Hematopoietic multipotent progenitor cell (in vitro differentiated cells): ENCODE data around the gene SDS. TPM values are rescaled to one million over a fixed set of nuclear protein-coding genes. Genes with fewer than 3 reads are reported as not detected.

Source experiments
- DNase-seq, 3 donors: peaks; one replicate each; pipeline ENCODE4 v3.0.0-alpha.2; 2011 to 2015; ENCODE audit warnings: low read depth in 2 of 3, low spot score in 2 of 3
- total RNA-seq: library from RNA; depleted of rRNA; stranded (reverse); fragments of >200 nt; gene quantifications from one replicate; pipeline ENCODE4 v1.2.3, GENCODE V29; 2012

SDS gene
- total RNA-seq, 1 donor = not detected

DNA sequence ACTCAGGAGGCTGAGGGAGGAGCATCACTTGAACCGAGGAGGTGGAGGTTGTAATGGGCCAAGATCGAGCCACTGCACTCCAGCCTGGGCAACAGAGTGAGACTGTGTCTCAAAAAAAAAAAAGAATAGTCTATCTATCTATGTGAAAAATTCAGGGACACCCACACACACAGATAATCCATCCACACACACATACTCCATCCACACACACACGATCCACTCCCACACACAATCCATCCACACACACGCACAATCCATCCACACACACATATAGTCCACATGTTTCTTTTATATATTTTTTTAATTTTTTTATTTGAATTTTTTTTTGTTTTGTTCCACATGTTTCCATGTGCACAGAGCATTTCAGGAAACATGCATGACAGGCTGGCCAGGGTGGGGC lies 3.3 kb downstream of the SDS start:
- DNase-seq = no peak

DNA sequence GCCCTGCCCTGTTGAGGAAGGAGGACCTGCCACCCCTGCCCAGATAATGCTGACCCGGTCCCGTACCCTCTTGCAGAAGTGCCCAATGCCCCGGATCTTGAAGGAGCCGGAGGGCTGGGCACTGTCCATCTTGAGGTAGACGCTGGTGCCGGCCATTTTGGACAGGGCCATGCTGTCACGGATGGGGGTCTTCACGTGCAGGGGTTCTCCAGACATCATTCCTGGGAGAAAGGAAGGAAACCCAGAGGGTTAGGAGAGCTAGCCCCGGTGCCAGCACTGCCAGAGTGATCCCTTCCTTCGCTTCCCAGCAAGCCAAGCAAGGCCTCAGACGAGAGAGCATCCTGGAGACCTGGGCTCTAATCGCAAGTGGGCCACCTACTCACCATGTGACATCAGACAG lies 4.2 kb downstream of the SDS start:
- DNase-seq = no peak

DNA sequence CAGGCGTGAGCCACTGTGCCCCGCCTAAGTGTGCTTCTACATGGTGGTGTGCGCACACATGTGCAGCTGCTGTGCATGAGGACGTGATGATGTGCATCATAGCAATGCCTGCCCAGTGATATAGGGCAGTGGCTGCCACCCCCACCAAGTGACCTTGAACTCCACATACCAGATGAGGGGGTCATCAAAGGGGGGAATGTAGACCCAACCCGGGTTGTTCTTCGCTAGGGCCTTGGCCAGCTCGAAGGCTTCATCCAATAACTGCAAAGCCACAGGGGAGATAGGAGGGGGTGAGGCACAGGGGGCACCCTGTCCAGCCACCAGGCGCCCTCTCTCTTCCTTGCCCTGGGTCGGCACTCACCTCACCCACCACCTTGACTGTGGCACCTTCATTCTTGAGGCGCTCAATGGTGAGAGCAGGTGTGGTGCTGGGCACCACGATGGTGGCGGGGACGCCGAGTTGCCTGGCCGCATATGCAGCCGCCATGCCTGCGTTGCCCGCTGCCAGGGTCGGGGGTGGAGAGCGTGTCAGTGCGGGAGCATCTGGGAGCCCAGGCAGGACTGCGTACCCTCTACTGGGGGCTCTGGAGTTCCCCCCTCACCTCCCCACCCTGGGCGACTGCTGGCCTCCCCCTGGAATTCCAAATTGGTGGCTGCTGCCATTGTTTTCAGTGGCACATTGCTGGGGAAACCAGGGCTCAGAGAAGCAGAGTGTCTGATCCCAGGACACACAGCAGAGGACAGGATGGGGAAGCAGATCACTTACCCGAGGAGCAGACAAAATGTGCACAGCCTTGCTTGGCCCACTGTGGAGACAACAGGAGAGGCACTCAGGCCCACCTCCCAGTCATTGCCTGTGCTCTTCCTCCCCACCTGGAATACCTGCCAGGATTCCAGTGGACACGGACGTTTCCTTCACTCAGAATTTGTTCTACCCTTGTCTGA lies 5.1 kb downstream of the SDS start:
- no peak for DNase-seq

DNA sequence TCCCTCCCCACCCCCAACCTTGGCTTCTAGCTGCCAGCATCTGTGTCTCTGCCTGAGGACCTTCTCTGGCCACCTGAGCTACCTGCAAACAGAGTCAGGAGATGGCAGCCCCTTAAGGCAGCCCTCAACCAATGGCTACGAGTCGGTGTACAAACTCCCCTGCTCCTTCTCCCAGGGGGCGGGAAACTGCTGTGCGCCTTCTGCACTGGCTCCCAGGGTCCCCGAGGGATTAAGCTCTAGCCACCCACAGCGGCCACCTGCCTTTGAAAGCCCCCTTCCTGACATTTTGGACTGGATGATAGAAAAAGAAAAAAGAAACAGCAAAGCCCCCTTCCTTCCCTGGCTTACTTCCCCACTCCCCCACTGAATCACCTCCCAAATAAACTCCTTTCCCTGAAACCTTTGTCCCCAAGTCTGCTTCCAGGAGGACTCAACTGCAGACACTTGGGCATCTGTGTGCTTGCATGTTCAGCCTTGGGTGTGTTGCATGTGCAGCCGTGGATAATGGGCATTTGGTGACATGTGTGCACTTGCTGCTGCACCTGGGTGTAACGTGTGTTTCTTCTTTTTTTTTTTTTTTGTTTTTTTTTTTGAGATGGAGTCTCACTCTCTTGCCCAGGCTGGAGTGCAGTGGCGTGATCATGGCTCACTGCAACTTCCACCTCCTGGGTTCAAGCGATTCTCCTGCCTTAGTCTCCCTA lies 6.0 kb downstream of the SDS start:
- DNase-seq = no peak

DNA sequence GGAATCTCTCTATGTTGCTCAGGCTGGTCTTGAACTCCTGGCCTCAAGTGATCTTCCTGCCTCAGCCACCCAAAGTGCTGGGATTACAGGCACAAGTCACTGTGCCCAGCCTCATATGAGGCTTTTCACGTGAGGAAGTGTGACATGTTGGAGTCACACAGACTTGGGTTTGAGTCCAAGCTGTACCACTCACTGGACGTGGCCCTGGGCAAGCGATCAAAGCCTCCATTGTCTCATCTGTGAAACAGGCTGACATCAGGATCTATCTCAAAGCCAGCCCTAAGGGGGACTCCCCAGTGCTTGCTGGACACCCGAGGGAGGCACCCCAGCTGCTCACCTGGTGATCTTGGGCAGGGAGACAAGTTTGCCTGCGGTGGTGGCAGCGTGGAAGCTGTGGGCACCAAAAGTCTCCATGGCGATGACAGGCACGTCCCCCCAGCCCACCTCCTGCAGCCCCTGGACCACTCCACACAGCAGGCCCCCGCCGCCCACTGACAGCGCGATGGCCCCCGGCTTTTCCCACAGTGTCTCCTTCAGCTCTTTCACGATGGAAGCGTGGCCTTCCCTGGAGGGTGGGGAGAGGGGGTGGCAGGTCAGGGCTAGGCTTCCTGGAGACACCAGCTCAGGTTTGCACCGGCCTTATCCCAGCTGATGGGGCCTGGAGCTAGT lies 6.7 kb downstream of the SDS start:
- DNase-seq = no peak

DNA sequence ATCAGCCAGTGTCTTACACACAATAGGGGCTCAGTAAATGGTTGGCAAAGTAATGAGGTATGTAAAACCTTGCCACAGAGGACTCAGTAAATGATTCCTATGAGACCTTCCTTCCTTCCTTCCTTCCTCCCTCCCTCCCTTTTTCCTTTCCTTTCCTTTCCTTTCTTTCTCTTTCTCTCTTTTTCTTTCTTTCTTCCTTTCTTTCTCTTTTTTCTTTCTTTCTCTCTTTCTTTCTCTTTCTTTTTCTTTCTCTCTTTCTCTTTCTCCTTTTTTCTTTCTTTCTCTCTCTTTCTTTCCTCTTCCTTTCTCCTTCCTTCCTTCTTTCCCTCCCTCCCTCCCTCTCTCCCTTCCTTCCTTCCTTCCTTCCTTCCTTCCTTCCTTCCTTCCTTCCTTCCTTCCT lies 7.5 kb downstream of the SDS start:
- no peak for DNase-seq

DNA sequence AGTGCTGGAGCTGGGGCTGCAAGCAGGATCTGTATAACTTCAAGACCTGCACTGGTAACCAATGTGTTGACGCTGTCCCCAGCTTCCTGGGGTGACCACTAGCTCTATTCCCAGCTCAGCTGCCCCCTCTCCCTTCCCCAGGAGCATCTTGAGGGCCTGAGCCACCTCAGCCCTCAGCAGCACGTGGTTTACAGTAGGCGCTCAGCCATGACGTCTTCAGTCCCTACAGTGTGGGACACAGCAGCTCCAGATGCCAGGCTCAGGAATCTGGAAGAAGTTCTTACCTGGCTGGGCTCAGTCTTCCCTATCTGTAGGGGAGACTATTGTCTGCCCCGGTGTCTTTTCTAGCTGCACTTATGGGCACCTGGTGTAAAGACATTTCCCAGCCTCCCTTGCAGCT lies 8.6 kb downstream of the SDS start:
- DNase-seq = no peak

DNA sequence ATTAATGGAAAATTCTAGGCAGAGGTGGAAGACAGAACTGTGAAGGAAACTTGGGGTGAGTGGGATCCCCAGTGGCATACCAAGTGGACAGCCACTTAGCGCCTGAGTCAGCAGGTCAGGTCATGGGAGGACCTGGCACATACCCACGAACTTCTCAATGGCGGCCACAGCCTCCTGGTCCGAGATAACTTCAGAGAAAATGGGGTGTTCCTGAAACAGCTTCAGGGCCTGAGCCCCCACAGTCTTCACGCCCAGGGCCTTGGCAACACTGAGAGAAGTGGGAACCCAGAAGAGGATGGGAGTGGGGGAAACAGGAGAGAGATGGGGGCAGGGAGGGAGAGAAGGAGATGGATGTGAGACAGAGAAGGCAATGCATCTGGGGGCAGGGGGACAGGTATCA lies 9.9 kb downstream of the SDS start:
- no peak for DNase-seq

DNA sequence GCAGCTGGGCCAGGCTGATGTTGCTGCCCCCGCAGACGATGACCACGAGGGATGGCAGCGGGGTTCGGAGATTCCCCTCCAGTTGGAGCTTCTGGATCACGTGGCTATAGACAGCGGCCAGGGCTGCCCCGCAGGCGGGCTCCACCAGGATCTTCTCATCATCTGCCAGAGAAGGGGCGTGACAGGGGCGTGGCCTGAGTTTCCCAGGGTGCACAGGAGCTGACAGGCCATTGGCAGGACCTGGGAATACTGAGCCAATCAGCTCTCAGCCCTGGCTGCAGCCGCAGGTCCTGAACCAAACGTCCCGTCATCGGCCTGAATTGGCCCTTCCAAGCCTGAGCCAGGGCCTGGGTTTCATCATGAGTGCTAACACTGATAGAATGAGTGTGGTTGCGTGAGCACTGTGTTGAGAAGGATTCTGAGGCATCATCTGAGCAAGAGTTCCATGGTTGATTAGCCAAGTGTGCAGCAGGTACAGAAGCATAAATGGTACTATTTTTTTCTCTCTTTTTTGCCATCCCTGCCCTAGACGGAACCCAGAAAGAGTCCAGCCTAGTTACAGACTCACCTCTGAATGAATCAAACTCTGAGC lies 10.6 kb downstream of the SDS start:
- no peak for DNase-seq

DNA sequence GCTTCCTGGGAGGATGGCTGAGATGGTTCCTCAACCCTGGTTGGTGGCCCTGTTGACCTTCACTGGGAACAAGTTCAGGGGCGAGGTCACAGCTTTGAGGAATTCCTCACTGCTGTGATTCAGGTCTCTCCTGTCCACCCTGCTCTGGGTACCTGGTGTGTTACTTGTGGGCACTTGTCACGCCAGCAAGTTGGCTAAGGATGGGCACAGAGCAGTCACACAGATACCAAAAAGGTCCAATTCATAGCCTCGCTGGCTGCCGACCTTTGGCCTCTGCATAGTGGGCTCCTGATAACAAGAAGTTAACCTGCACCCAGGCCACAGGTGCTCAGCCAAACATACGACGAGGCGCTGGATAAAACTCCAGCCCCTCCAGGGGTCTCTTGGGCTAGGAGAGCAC lies 11.2 kb downstream of the SDS start:
- DNase-seq = no peak

DNA sequence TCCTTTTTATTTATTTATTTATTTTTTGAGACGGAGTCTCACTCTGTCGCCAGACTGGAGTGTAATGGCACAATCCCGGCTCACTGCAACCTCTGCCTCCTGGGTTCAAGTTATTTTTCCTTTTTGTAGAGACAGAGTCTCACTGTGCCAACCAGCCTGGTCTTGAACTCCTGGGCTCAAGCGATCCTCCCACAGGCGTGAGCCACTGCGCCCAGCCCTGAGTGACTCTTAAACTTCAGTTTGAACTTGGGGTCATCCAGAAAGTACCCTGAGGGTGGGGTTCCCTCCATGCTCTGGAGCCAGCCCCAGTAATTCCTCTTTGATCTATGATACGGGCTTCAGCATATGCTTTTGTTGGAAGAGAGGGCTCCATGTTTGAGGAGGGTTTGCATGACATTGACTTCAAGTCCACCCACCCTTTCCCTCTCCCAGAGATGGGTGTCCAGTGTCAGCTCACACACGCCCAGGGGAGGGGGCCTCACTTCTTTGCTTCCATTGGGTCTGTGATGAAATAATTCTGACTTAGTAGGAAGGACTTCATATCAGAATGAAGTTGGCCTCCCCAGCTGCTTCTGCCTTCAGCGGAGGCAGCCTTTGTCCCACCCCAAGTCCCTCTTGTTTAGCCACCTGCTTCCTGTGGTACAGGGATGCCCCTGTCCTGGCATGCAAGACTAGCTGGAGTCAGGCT lies 11.9 kb downstream of the SDS start:
- no peak for DNase-seq

DNA sequence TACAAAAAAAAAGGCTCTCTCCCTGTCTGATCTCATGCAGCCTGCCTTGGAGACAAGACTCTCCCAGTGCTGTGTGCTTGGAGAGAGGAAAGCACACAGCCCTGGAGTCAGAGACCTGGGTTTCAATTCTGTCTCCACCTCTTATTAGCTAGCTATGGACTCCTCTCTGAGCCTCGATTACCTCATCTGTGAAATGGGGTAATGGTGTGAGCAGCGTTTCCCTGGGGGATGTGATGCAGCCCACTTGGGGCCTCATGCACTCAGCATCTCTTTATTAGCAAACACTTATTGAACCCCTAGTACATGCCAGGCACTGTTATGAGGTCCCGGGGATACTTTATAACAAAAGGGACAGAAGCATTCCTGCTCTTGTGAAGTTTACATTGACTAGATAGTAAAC lies 12.5 kb downstream of the SDS start:
- DNase-seq = no peak

DNA sequence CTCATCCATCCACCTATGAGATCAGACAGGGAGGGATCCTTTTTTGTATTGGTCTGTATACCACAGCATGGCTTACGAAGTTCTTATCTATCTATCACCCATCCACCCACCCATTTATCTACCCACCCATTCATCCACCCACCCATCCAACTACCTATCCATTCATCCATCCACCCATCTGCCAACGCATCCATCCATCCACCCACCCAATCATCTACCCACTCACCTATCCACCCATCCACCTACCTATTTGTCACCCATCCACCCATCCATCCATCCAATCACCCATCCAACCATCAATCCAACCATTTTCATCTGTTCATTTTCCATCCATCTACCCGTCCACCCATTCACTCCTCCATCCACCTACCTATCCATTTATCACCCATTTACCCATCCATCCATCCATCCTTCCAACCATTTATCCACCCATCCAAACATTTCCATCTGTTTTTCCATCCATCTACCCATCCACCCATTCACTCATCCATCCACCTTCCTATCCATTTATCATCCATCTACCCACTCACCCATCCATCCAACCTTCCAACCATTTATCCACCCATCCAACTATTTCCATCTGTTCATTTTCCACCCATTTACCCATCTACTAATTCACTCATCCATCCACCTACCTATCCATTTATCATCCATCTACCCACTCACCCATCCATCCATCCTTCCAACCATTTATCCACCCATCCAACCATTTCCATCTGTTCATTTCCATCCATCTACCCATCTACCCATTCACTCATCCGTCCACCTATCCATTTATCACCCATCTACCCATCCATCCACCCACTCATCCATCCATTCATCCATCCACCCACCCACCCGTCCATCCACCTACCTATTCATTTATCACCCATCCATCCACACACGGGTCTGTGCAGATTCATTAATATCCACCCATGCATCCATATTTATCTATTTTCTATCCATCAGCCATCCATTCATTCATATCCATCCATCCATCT lies 13.3 kb downstream of the SDS start:
- no peak for DNase-seq

DNA sequence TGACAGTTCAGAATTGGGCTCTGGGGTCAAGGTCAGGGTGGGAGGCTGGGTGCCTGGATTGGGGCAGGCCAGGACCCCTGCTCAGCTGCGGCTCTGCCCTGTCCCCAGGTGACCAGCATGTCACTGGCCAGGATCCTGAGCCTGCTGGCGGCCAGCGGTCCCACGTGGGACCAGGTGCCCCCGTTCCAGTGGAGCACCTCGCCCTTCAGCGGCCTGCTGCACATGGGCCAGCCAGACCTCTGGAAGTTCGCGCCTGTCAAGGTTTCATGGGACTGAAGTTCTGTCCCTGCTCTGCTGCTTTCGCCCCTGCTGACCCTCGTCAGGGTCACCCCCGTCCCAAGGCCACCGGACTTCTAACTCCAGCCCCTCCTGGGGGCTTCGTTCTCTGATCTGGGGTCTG lies 15.3 kb downstream of the SDS start:
- DNase-seq = no peak

DNA sequence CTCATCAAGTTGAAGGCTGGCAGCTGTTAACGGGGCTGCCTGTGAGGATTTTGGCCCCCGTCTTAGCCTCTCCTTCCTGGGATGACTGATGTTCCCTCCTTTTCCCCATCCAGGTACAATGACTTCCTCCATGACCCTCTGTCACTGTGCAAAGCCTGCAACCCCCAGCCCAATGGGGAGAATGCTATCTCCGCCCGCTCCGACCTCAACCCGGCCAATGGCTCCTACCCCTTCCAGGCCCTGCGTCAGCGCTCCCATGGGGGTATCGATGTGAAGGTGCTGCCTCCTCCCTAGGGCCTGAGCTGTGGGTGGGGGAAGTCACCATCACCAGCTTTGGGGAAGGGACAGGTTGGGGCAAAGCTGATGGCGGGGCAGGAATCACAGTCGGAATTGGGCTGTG lies 16.1 kb downstream of the SDS start:
- no peak for DNase-seq

DNA sequence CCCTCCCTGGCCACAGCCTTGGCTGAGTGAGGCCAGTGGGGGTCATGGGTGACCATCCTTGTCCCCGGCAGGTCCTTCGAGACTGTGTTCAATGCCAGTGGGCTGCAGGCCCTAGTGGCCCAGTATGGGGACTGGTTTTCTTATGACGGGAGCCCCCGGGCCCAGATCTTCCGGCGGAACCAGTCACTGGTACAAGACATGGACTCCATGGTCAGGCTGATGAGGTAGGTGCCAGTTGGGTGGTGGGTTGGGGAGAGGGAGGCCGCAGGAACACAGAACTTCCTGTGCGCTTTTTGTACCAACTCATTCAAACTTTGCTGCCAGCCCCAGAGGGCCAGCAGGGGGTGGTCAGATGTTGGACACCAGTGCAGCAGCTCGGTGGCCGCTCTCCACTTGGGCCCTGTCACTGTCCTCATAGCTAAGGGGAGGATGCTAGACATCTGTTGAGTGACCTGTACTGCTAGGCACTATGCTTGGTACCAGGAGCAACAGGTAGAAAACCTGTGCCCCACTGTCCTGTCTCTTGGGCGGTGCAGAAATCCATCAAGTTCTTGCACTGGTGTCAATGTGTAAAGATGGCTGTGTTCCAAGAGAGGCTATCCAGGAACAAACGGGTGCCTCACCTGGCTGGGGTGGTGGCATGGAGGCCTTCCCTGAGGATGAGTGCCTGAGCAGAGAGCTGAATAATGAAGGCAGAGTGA lies 16.7 kb downstream of the SDS start:
- no peak for DNase-seq

DNA sequence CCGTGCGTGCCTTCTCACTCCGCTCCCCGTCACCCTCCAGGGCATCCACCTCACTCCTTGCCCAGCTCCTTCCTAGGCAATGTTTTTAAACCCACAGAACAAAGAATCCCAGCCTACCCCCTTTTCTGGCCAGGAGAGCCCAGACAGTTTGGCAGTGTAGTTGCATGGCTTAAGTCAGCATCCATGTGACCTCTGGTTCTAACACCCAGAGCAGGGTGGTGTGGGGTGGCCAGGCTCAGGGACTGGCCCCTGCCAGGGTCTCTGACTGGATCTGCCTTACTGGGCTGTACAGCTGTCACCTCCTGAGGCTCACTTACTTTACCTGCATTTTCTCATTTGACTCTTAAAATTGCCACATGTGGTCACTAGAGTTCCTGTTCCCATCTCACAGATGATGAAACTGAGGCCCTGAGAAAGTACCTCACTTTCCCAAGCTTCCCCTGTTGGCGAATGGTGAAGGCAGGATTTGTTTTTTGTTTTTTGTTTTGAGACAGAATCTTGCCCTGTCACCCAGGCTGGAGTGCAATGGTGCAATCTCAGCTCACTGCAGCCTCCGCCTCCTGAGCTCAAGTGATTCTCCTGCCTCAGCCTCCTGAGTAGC lies 18.3 kb downstream of the SDS start:
- no peak for DNase-seq

DNA sequence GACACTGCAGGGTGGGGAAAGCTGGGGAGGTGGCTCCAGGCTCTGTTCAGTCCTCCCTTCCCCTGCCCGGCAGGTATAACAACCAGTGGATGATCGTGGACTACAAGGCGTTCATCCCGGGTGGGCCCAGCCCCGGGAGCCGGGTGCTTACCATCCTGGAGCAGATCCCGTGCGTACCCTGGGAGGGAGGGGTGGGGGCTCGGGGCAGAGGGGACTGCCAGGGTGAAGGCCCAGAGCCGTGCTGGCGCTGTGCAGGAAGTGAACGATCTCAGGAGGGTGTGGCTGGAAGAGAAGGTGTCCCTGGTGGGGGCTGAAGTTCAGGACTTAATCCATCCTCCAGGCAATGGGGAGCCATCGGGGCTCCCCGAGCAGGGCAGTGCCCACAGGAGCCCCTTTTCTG lies 18.9 kb downstream of the SDS start:
- DNase-seq = no peak

DNA sequence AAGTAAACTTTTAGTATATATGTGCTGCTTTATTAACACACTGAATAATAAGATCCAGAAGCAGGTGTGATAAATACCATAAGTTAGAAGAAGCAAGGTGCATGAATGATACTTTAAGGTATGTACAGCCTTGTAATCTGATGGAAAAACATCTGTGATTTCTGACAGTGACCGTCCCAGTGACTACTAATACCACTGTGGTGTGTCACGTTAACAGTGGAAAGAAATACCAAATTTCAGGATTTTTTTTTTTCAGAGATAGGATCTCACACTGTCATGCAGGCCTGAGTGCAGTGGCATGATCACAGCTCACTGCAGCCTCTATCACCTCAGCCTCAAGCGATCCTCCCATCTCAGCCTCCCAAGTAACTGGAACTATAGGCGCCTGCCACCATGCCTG lies 21.5 kb downstream of the SDS start:
- DNase-seq = no peak
